ENCODE data around the gene USP17L30. TPM values are rescaled to one million over a fixed set of nuclear protein-coding genes. Genes with fewer than 3 reads are reported as not detected.
"Not testable (repeated sequence)": the region's sequence is repeated elsewhere in the genome, so short reads cannot be mapped to it uniquely, and the experiment has no call there.

The USP17L30 gene
- total RNA-seq = not detected

- H3K27me3 Mint-ChIP-seq; H3K4me3 Mint-ChIP-seq; H3K9me3 Mint-ChIP-seq; H3K27ac Mint-ChIP-seq; DNase-seq; CTCF ChIA-PET; H3K36me3 Mint-ChIP-seq; POLR2A ChIA-PET; intact Hi-C loops (cut with micrococcal nuclease); H3K4me1 Mint-ChIP-seq (ENCODE audit: low read depth): not testable (repeated sequence)
Observed at GRCh38 chr4:9362829-9363228, at the start of gene USP17L30. USP17L30 (plus strand) TSS chr4:9363129; CDS start chr4:9363129, 0 bp downstream.

- H3K9me3 Mint-ChIP-seq; H3K27me3 Mint-ChIP-seq; DNase-seq; intact Hi-C loops (cut with micrococcal nuclease); H3K4me1 Mint-ChIP-seq (ENCODE audit: low read depth); H3K27ac Mint-ChIP-seq; H3K4me3 Mint-ChIP-seq; CTCF ChIA-PET; POLR2A ChIA-PET; H3K36me3 Mint-ChIP-seq: not testable (repeated sequence)
Observed at GRCh38 chr4:9324191-9324590, 38.7 kb upstream of the USP17L30 start.

- H3K27ac Mint-ChIP-seq; H3K4me3 Mint-ChIP-seq; H3K4me1 Mint-ChIP-seq (ENCODE audit: low read depth); CTCF ChIA-PET; H3K36me3 Mint-ChIP-seq; H3K27me3 Mint-ChIP-seq; intact Hi-C loops (cut with micrococcal nuclease); POLR2A ChIA-PET; DNase-seq; H3K9me3 Mint-ChIP-seq: not testable (repeated sequence)
Observed at GRCh38 chr4:9324865-9325264, 38.1 kb upstream of the USP17L30 start, which contains the start of gene USP17L24. USP17L24 (plus strand) TSS chr4:9325165; CDS start chr4:9325165, 0 bp downstream.

GRCh38 chr4:9329611-9330010 lies 33.3 kb upstream of the USP17L30 start, which contains the start of gene USP17L25:
USP17L25 (plus strand) TSS chr4:9329911; CDS start chr4:9329911, 0 bp downstream.
- H3K9me3 Mint-ChIP-seq; H3K36me3 Mint-ChIP-seq; CTCF ChIA-PET; H3K27ac Mint-ChIP-seq; POLR2A ChIA-PET; H3K4me3 Mint-ChIP-seq; intact Hi-C loops (cut with micrococcal nuclease); DNase-seq; H3K4me1 Mint-ChIP-seq (ENCODE audit: low read depth); H3K27me3 Mint-ChIP-seq: not testable (repeated sequence)

- H3K36me3 Mint-ChIP-seq; intact Hi-C loops (cut with micrococcal nuclease); CTCF ChIA-PET; H3K27me3 Mint-ChIP-seq; H3K27ac Mint-ChIP-seq; H3K4me1 Mint-ChIP-seq (ENCODE audit: low read depth); H3K4me3 Mint-ChIP-seq; H3K9me3 Mint-ChIP-seq; DNase-seq; POLR2A ChIA-PET: not testable (repeated sequence)
Observed at GRCh38 chr4:9334358-9334757, 28.6 kb upstream of the USP17L30 start, which contains the start of gene USP17L26. USP17L26 (plus strand) TSS chr4:9334658; CDS start chr4:9334658, 0 bp downstream.

GRCh38 chr4:9339103-9339502 lies 23.8 kb upstream of the USP17L30 start, which contains the start of gene USP17L5:
USP17L5 (plus strand) TSS chr4:9339403; CDS start chr4:9339403, 0 bp downstream.
- intact Hi-C loops (cut with micrococcal nuclease); POLR2A ChIA-PET; H3K9me3 Mint-ChIP-seq; H3K36me3 Mint-ChIP-seq; CTCF ChIA-PET; H3K4me3 Mint-ChIP-seq; H3K4me1 Mint-ChIP-seq (ENCODE audit: low read depth); DNase-seq; H3K27ac Mint-ChIP-seq; H3K27me3 Mint-ChIP-seq: not testable (repeated sequence)

GRCh38 chr4:9343848-9344247 lies 19.1 kb upstream of the USP17L30 start, which contains the start of gene USP17L27:
USP17L27 (plus strand) TSS chr4:9344148; CDS start chr4:9344148, 0 bp downstream.
- DNase-seq; POLR2A ChIA-PET; H3K4me1 Mint-ChIP-seq (ENCODE audit: low read depth); CTCF ChIA-PET; H3K36me3 Mint-ChIP-seq; H3K27ac Mint-ChIP-seq; H3K27me3 Mint-ChIP-seq; H3K4me3 Mint-ChIP-seq; intact Hi-C loops (cut with micrococcal nuclease); H3K9me3 Mint-ChIP-seq: not testable (repeated sequence)

GRCh38 chr4:9348593-9348992 lies 14.3 kb upstream of the USP17L30 start, which contains the start of gene USP17L28:
USP17L28 (plus strand) TSS chr4:9348893; CDS start chr4:9348893, 0 bp downstream.
- H3K9me3 Mint-ChIP-seq; POLR2A ChIA-PET; intact Hi-C loops (cut with micrococcal nuclease); H3K27ac Mint-ChIP-seq; H3K4me1 Mint-ChIP-seq (ENCODE audit: low read depth); H3K27me3 Mint-ChIP-seq; H3K4me3 Mint-ChIP-seq; DNase-seq; H3K36me3 Mint-ChIP-seq; CTCF ChIA-PET: not testable (repeated sequence)

GRCh38 chr4:9350866-9351265 lies 12.1 kb upstream of the USP17L30 start:
- CTCF ChIA-PET; DNase-seq; H3K9me3 Mint-ChIP-seq; H3K4me1 Mint-ChIP-seq (ENCODE audit: low read depth); H3K27me3 Mint-ChIP-seq; intact Hi-C loops (cut with micrococcal nuclease); H3K4me3 Mint-ChIP-seq; H3K36me3 Mint-ChIP-seq; H3K27ac Mint-ChIP-seq; POLR2A ChIA-PET: not testable (repeated sequence)

GRCh38 chr4:9353338-9353737 lies 9.6 kb upstream of the USP17L30 start, which contains the start of gene USP17L29:
USP17L29 (plus strand) TSS chr4:9353638; CDS start chr4:9353638, 0 bp downstream.
- intact Hi-C loops (cut with micrococcal nuclease); H3K9me3 Mint-ChIP-seq; H3K27ac Mint-ChIP-seq; H3K4me1 Mint-ChIP-seq (ENCODE audit: low read depth); POLR2A ChIA-PET; CTCF ChIA-PET; H3K36me3 Mint-ChIP-seq; H3K4me3 Mint-ChIP-seq; DNase-seq; H3K27me3 Mint-ChIP-seq: not testable (repeated sequence)

GRCh38 chr4:9379881-9380280 lies 17.0 kb downstream of the USP17L30 start:
- intact Hi-C loops (cut with micrococcal nuclease); H3K36me3 Mint-ChIP-seq; H3K9me3 Mint-ChIP-seq; POLR2A ChIA-PET; DNase-seq; H3K4me3 Mint-ChIP-seq; H3K27me3 Mint-ChIP-seq; H3K4me1 Mint-ChIP-seq (ENCODE audit: low read depth); CTCF ChIA-PET; H3K27ac Mint-ChIP-seq: not testable (repeated sequence)

- CTCF ChIA-PET = interaction anchor here (1.3 kb wide), 1 partner anchor 381 kb away, joined by 5 read pairs; no protein-coding TSS in a partner anchor
- H3K27ac Mint-ChIP-seq; H3K4me1 Mint-ChIP-seq (ENCODE audit: low read depth); H3K27me3 Mint-ChIP-seq; H3K9me3 Mint-ChIP-seq; POLR2A ChIA-PET; intact Hi-C loops (cut with micrococcal nuclease); H3K36me3 Mint-ChIP-seq: not testable (repeated sequence)
- H3K4me3 Mint-ChIP-seq = peak overlapping the region; percentile 41
- DNase-seq = peak; percentile 68
Observed at GRCh38 chr4:9381012-9381534, 18.1 kb downstream of the USP17L30 start.

GRCh38 chr4:9384126-9384525 lies 21.2 kb downstream of the USP17L30 start:
- Mint-ChIP-seq H3K9me3 (no peaks in the 10 kb centered on the region), H3K4me3 (no peak overlapping the region), H3K27me3 (peaks cover 3% of the 10 kb centered on the region), H3K4me1 (ENCODE audit: low read depth) (peaks cover 2% of the 10 kb centered on the region), H3K27ac (no peak overlapping the region), H3K36me3 (no peaks in the 10 kb centered on the region)
- intact Hi-C loops (cut with micrococcal nuclease) = no loop called here
- DNase-seq = no peak
- ChIA-PET CTCF (no interaction called here), POLR2A (no interaction called here)

All from activated CD4-positive, alpha-beta memory T cell treated with anti-CD3 and anti-CD28 coated beads for 36 hours (primary cell).